ENCODE data around the gene GCLM. TPM values are rescaled to one million over a fixed set of nuclear protein-coding genes. Genes with fewer than 3 reads are reported as not detected.
A peak's percentile ranks its signal among the peaks of the same experiment; 100 is the strongest.

The GCLM gene
- total RNA-seq, 1 experiment from 2014 or later, result 14.1 TPM

- TF ChIP-seq MXD4 (CRISPR knock-in tag; IDR thresholded peaks at IDR 0.05; ENCODE audit: borderline replicate concordance), result no peak
- TF ChIP-seq ZNF396 (CRISPR knock-in tag; IDR thresholded peaks at IDR 0.05; ENCODE audit: borderline replicate concordance), result no peak
- TF ChIP-seq ZNF232 (CRISPR knock-in tag; IDR thresholded peaks at IDR 0.05), result peak; percentile 17; the same call in 1 of the 2 replicates
- no peak for TF ChIP-seq FOXP4 (CRISPR knock-in tag; IDR thresholded peaks at IDR 0.05)
- TF ChIP-seq, protein P1, sequence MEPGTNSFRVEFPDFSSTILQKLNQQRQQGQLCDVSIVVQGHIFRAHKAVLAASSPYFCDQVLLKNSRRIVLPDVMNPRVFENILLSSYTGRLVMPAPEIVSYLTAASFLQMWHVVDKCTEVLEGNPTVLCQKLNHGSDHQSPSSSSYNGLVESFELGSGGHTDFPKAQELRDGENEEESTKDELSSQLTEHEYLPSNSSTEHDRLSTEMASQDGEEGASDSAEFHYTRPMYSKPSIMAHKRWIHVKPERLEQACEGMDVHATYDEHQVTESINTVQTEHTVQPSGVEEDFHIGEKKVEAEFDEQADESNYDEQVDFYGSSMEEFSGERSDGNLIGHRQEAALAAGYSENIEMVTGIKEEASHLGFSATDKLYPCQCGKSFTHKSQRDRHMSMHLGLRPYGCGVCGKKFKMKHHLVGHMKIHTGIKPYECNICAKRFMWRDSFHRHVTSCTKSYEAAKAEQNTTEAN (CRISPR knock-in tag; IDR thresholded peaks at IDR 0.05), result no peak
- TF ChIP-seq SMAD4 (CRISPR knock-in tag; IDR thresholded peaks at IDR 0.05), result no peak
- no peak for TF ChIP-seq RORB (CRISPR knock-in tag; IDR thresholded peaks at IDR 0.05)
- TF ChIP-seq ZNF416 (CRISPR knock-in tag; IDR thresholded peaks at IDR 0.05), result no peak
- TF ChIP-seq MYBL2 (CRISPR knock-in tag; IDR thresholded peaks at IDR 0.05), result no peak
- TF ChIP-seq, protein P2, sequence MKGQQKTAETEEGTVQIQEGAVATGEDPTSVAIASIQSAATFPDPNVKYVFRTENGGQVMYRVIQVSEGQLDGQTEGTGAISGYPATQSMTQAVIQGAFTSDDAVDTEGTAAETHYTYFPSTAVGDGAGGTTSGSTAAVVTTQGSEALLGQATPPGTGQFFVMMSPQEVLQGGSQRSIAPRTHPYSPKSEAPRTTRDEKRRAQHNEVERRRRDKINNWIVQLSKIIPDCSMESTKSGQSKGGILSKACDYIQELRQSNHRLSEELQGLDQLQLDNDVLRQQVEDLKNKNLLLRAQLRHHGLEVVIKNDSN (CRISPR knock-in tag; IDR thresholded peaks at IDR 0.05), result no peak
- peak; percentile 38; the same call in 1 of the 2 replicates for TF ChIP-seq E2F5 (CRISPR knock-in tag; IDR thresholded peaks at IDR 0.05)
- no peak for TF ChIP-seq OVOL2 (CRISPR knock-in tag; IDR thresholded peaks at IDR 0.05; ENCODE audit: borderline replicate concordance)
- TF ChIP-seq, protein P3, sequence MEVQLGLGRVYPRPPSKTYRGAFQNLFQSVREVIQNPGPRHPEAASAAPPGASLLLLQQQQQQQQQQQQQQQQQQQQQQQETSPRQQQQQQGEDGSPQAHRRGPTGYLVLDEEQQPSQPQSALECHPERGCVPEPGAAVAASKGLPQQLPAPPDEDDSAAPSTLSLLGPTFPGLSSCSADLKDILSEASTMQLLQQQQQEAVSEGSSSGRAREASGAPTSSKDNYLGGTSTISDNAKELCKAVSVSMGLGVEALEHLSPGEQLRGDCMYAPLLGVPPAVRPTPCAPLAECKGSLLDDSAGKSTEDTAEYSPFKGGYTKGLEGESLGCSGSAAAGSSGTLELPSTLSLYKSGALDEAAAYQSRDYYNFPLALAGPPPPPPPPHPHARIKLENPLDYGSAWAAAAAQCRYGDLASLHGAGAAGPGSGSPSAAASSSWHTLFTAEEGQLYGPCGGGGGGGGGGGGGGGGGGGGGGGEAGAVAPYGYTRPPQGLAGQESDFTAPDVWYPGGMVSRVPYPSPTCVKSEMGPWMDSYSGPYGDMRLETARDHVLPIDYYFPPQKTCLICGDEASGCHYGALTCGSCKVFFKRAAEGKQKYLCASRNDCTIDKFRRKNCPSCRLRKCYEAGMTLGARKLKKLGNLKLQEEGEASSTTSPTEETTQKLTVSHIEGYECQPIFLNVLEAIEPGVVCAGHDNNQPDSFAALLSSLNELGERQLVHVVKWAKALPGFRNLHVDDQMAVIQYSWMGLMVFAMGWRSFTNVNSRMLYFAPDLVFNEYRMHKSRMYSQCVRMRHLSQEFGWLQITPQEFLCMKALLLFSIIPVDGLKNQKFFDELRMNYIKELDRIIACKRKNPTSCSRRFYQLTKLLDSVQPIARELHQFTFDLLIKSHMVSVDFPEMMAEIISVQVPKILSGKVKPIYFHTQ (CRISPR knock-in tag; IDR thresholded peaks at IDR 0.05), result no peak
- TF ChIP-seq, protein P4, sequence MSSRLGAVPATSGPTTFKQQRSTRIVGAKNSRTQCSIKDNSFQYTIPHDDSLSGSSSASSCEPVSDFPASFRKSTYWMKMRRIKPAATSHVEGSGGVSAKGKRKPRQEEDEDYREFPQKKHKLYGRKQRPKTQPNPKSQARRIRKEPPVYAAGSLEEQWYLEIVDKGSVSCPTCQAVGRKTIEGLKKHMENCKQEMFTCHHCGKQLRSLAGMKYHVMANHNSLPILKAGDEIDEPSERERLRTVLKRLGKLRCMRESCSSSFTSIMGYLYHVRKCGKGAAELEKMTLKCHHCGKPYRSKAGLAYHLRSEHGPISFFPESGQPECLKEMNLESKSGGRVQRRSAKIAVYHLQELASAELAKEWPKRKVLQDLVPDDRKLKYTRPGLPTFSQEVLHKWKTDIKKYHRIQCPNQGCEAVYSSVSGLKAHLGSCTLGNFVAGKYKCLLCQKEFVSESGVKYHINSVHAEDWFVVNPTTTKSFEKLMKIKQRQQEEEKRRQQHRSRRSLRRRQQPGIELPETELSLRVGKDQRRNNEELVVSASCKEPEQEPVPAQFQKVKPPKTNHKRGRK (CRISPR knock-in tag; IDR thresholded peaks at IDR 0.05; ENCODE audit: borderline replicate concordance), result no peak
These were observed 62.8 kb downstream of the GCLM start (continued) for GRCh38 chr1:93846206-93846991.

- H3K4me3 Mint-ChIP-seq, result peak overlapping the region; percentile 95
- ChIA-PET CTCF (interaction anchor here (0.8 to 6.2 kb wide), 19 partner anchors 18 to 541 kb away, joined by 3 to 135 read pairs (median 5); partner anchors contain the start of gene BCAR3), POLR2A (interaction anchor here (0.8 to 3.5 kb wide), 8 partner anchors 24 to 765 kb away, joined by 3 to 13 read pairs (median 4); partner anchors contain the start of gene DNTTIP2)
- no peak for TF ChIP-seq ZMAT4 (CRISPR knock-in tag; IDR thresholded peaks at IDR 0.05)
- no peak for TF ChIP-seq TCF7 (CRISPR knock-in tag; IDR thresholded peaks at IDR 0.05; ENCODE audit: low read depth)
- TF ChIP-seq ZNF121 (CRISPR knock-in tag; IDR thresholded peaks at IDR 0.05), result 0 out of 2 replicates have a peak, but pooled peaks have one; percentile 39
- H3K4me1 Mint-ChIP-seq, result peaks cover 13% of the 10 kb centered on the region
- H3K27me3 Mint-ChIP-seq (ENCODE audit: low read depth), result peaks cover 5% of the 10 kb centered on the region
- H3K9me3 Mint-ChIP-seq, result peaks cover 13% of the 10 kb centered on the region
- no peak for ATAC-seq
- no peak overlapping the region; the same call in 1 of the 2 replicates for H3K27ac Mint-ChIP-seq
- DNase-seq (ENCODE audit: low spot score), result peak; percentile 14
- peaks cover 12% of the 10 kb centered on the region for H3K36me3 Mint-ChIP-seq
These were observed 63.6 kb downstream of the GCLM start for GRCh38 chr1:93845538-93846205.
